Mesenchymal stem cell (in vitro differentiated cells and primary cell): ENCODE results near the gene SNX6.

ENCODE experiments used
- DNase-seq: peaks from one replicate; pipeline ENCODE4 v3.0.0-alpha.2; 2013
- H2AFZ ChIP-seq: one replicate; pipeline ENCODE4 v1.6.1; 2013; ENCODE audit warnings: low read depth, mild to moderate bottlenecking, control low read depth, inconsistent platforms, low read length, moderate library complexity
- H2AK5ac ChIP-seq: 2 replicates; pipeline ENCODE4 v1.6.1; 2013; ENCODE audit warnings: low read length, moderate library complexity, mild to moderate bottlenecking, inconsistent platforms; ENCODE audit not compliant: severe bottlenecking
- H2BK120ac ChIP-seq: one replicate; pipeline ENCODE4 v1.6.1; 2013; ENCODE audit warnings: low read depth, mild to moderate bottlenecking, inconsistent platforms, low read length, moderate library complexity
- H2BK12ac ChIP-seq, 2 experiments: one replicate each; pipeline ENCODE4 v1.6.1; 2013; ENCODE audit warnings: inconsistent platforms in 2 of 2, low read length in 2 of 2, mild to moderate bottlenecking in 2 of 2, moderate library complexity in 2 of 2, control low read depth in 1 of 2
- H2BK15ac ChIP-seq: one replicate; pipeline ENCODE4 v1.6.1; 2013; ENCODE audit warnings: mild to moderate bottlenecking, low read depth, inconsistent platforms; ENCODE audit not compliant: poor library complexity, severe bottlenecking
- H2BK5ac ChIP-seq: 2 replicates; pipeline ENCODE4 v1.6.1; 2013; ENCODE audit warnings: low read depth, mild to moderate bottlenecking, low read length, control low read depth, inconsistent platforms; ENCODE audit not compliant: poor library complexity, severe bottlenecking
- H3K14ac ChIP-seq, 2 experiments: one replicate each; pipeline ENCODE4 v1.6.1; 2013; ENCODE audit warnings: inconsistent platforms in 2 of 2, low read length in 2 of 2, control low read depth in 1 of 2, mild to moderate bottlenecking in 1 of 2, moderate library complexity in 1 of 2
- H3K18ac ChIP-seq, 2 experiments: one replicate each; pipeline ENCODE4 v1.6.1; 2013; ENCODE audit warnings: inconsistent platforms in 2 of 2, low read length in 2 of 2, control low read depth in 1 of 2, low read depth in 1 of 2, mild to moderate bottlenecking in 1 of 2
- H3K23ac ChIP-seq, 2 experiments: one replicate each; pipeline ENCODE4 v1.6.1; 2013; ENCODE audit warnings: inconsistent platforms in 2 of 2, low read length in 2 of 2, mild to moderate bottlenecking in 2 of 2, moderate library complexity in 2 of 2, control low read depth in 1 of 2
- H3K27ac ChIP-seq: 2 replicates; pipeline ENCODE4 v1.5.1; 2013; ENCODE audit warnings: mild to moderate bottlenecking, moderate library complexity, low read length, control low read depth, inconsistent platforms; ENCODE audit not compliant: poor library complexity, severe bottlenecking
- H3K27me3 ChIP-seq, 2 experiments: 2 replicates each; pipeline versions ENCODE4 v1.6.1 to v1.7.0; 2013; ENCODE audit warnings: low read length in 2 of 2, mild to moderate bottlenecking in 2 of 2, moderate library complexity in 2 of 2, control low read depth in 1 of 2, inconsistent platforms in 1 of 2; ENCODE audit not compliant: control insufficient read depth in 1 of 2, insufficient read depth in 1 of 2
- H3K36me3 ChIP-seq, 2 experiments: 2 replicates each; pipeline versions ENCODE4 v1.6.1 to v1.7.0; 2013; ENCODE audit warnings: low read length in 2 of 2, control low read depth in 1 of 2, inconsistent platforms in 1 of 2, low read depth in 1 of 2, mild to moderate bottlenecking in 1 of 2; ENCODE audit not compliant: insufficient read depth in 2 of 2, control insufficient read depth in 1 of 2
- H3K4ac ChIP-seq, 2 experiments: one replicate each; pipeline ENCODE4 v1.6.1; 2013; ENCODE audit warnings: inconsistent platforms in 2 of 2, low read length in 2 of 2, mild to moderate bottlenecking in 2 of 2, moderate library complexity in 2 of 2, control low read depth in 1 of 2, low read depth in 1 of 2
- H3K4me1 ChIP-seq: 2 replicates; pipeline ENCODE4 v1.6.1; 2013; ENCODE audit warnings: low read depth, low read length, control low read depth; ENCODE audit not compliant: control insufficient read depth, insufficient read depth
- H3K4me2 ChIP-seq: 2 replicates; pipeline ENCODE4 v1.6.1; 2013; ENCODE audit warnings: low read length, mild to moderate bottlenecking, inconsistent platforms; ENCODE audit not compliant: poor library complexity, severe bottlenecking
- H3K4me3 ChIP-seq, 2 experiments: 2 replicates each; pipeline versions ENCODE4 v1.5.1 to v1.7.0; 2013; ENCODE audit warnings: low read length in 2 of 2, mild to moderate bottlenecking in 2 of 2, control low read depth in 1 of 2, low read depth in 1 of 2; ENCODE audit not compliant: insufficient read depth in 1 of 2
- H3K79me1 ChIP-seq: replicated peaks from 2 replicates; pipeline ENCODE4 v1.6.1; 2013; ENCODE audit warnings: mild to moderate bottlenecking, control low read depth, low read length, inconsistent platforms; ENCODE audit not compliant: poor library complexity, severe bottlenecking
- H3K9ac ChIP-seq: 2 replicates; pipeline ENCODE4 v1.7.0; 2013; ENCODE audit warnings: mild to moderate bottlenecking, low read length, moderate library complexity
- H3K9me3 ChIP-seq: 2 replicates; pipeline ENCODE4 v1.7.0; 2013; ENCODE audit warnings: mild to moderate bottlenecking, low read length; ENCODE audit not compliant: control insufficient read depth
- H4K8ac ChIP-seq: one replicate; pipeline ENCODE4 v1.6.1; 2013; ENCODE audit warnings: inconsistent platforms, mild to moderate bottlenecking, low read length, moderate library complexity
- H4K91ac ChIP-seq: one replicate; pipeline ENCODE4 v1.6.1; 2013; ENCODE audit warnings: mild to moderate bottlenecking, low read length, inconsistent platforms
- WGBS: methylation state at CpG from one replicate; pipeline ENCODE4 v1.1.7; 2013; ENCODE audit warnings: mixed read lengths; 5-methylcytosine and 5-hydroxymethylcytosine counted together

Gene SNX6

GRCh38 chr14:34582117-34582680 is 47.7 kb downstream of the SNX6 start:
- H3K4me2 ChIP-seq: no peak overlapping the region
- no peak overlapping the region for H3K27ac ChIP-seq
- WGBS: 96% methylated on average over 11 of the region's 11 CpGs

GRCh38 chr14:34580381-34580780 is 49.6 kb downstream of the SNX6 start:
- peaks cover 10% of the 10 kb centered on the region for H3K79me1 ChIP-seq
- no peak overlapping the region for H3K23ac ChIP-seq
- H3K9me3 ChIP-seq: no peaks in the 10 kb centered on the region
- no peak for DNase-seq
- peak overlapping the region; percentile 39 for H3K27ac ChIP-seq
- H3K4ac ChIP-seq: no peak overlapping the region
- no peak overlapping the region for H3K4me3 ChIP-seq
- H2BK120ac ChIP-seq: no peak overlapping the region
- no peaks in the 10 kb centered on the region for H3K27me3 ChIP-seq
- peak overlapping the region; percentile 47 for H3K9ac ChIP-seq
- H4K91ac ChIP-seq: no peak overlapping the region
- 100% methylated on average over 3 of the region's 5 CpGs for WGBS
- no peak overlapping the region for H4K8ac ChIP-seq
- H2AFZ ChIP-seq: no peak overlapping the region
- H3K18ac ChIP-seq: no peak overlapping the region
- H3K4me1 ChIP-seq: peaks cover 11% of the 10 kb centered on the region
- peak overlapping the region in 1 of 2 experiments; percentile 10 for H2BK12ac ChIP-seq
- no peak overlapping the region for H3K14ac ChIP-seq
- peaks cover 43 to 67% of the 10 kb centered on the region in 2 experiments for H3K36me3 ChIP-seq
- H2AK5ac ChIP-seq: peak overlapping the region; percentile 26
- no peak overlapping the region for H2BK15ac ChIP-seq
- no peak overlapping the region for H3K4me2 ChIP-seq
- H2BK5ac ChIP-seq: no peak overlapping the region

More at GRCh38 chr14:34582117-34582680, 47.7 kb downstream of the SNX6 start:
- Histone ChIP-seq H3K4me3 (no peak overlapping the region), H3K79me1 (peaks cover 14% of the 10 kb centered on the region), H4K91ac (no peak overlapping the region), H3K9me3 (no peaks in the 10 kb centered on the region), H2BK5ac (no peak overlapping the region), H2BK120ac (no peak overlapping the region), H3K4me1 (peaks cover 8% of the 10 kb centered on the region), H3K23ac (no peak overlapping the region), H3K14ac (no peak overlapping the region), H2AFZ (no peak overlapping the region), H2BK12ac (no peak overlapping the region), H3K9ac (no peak overlapping the region), H3K4ac (no peak overlapping the region), H2AK5ac (no peak overlapping the region), H3K36me3 (peaks cover 50 to 67% of the 10 kb centered on the region in 2 experiments), H3K18ac (no peak overlapping the region), H2BK15ac (no peak overlapping the region), H3K27me3 (no peaks in the 10 kb centered on the region), H4K8ac (no peak overlapping the region)
- DNase-seq: no peak

GRCh38 chr14:34571771-34572170 is 58.2 kb downstream of the SNX6 start:
- peaks cover 12% of the 10 kb centered on the region for H3K79me1 ChIP-seq
- no peak for DNase-seq
- no peak overlapping the region for H3K23ac ChIP-seq
- 100% methylated on average over 2 of the region's 3 CpGs for WGBS
- no peak overlapping the region for H2BK12ac ChIP-seq
- H3K9me3 ChIP-seq: no peaks in the 10 kb centered on the region
- H3K18ac ChIP-seq: no peak overlapping the region
- H4K91ac ChIP-seq: no peak overlapping the region
- no peak overlapping the region for H2AK5ac ChIP-seq
- H3K9ac ChIP-seq: no peak overlapping the region
- H3K14ac ChIP-seq: no peak overlapping the region
- no peak overlapping the region for H2AFZ ChIP-seq
- no peak overlapping the region for H3K4me2 ChIP-seq
- no peak overlapping the region for H3K27ac ChIP-seq
- no peak overlapping the region for H4K8ac ChIP-seq
- no peak overlapping the region for H3K4me3 ChIP-seq
- no peak overlapping the region for H3K4ac ChIP-seq
- H2BK5ac ChIP-seq: no peak overlapping the region
- H3K4me1 ChIP-seq: no peaks in the 10 kb centered on the region
- no peak overlapping the region for H2BK15ac ChIP-seq
- no peaks in the 10 kb centered on the region for H3K27me3 ChIP-seq
- no peak overlapping the region for H2BK120ac ChIP-seq
- peaks cover 56 to 81% of the 10 kb centered on the region in 2 experiments for H3K36me3 ChIP-seq

- H3K4me1 ChIP-seq: no peaks in the 10 kb centered on the region
- WGBS: 100% methylated on average over 4 of the region's 4 CpGs
- no peak overlapping the region for H3K14ac ChIP-seq
- no peak overlapping the region for H3K23ac ChIP-seq
- H4K91ac ChIP-seq: no peak overlapping the region
- H3K4me3 ChIP-seq: no peak overlapping the region
- H2BK5ac ChIP-seq: no peak overlapping the region
- no peak overlapping the region for H3K18ac ChIP-seq
- H3K27ac ChIP-seq: no peak overlapping the region
- H2BK12ac ChIP-seq: no peak overlapping the region
- H2BK120ac ChIP-seq: no peak overlapping the region
- no peak overlapping the region for H2AK5ac ChIP-seq
- no peak overlapping the region for H2AFZ ChIP-seq
- H3K79me1 ChIP-seq: peaks cover 16% of the 10 kb centered on the region
- H3K9me3 ChIP-seq: no peaks in the 10 kb centered on the region
- no peak for DNase-seq
- H3K27me3 ChIP-seq: no peaks in the 10 kb centered on the region
- no peak overlapping the region for H2BK15ac ChIP-seq
- H3K36me3 ChIP-seq: peaks cover 62 to 85% of the 10 kb centered on the region in 2 experiments
- no peak overlapping the region for H4K8ac ChIP-seq
- H3K9ac ChIP-seq: no peak overlapping the region
- H3K4ac ChIP-seq: no peak overlapping the region
- no peak overlapping the region for H3K4me2 ChIP-seq
Observed at GRCh38 chr14:34569750-34570149, 60.2 kb downstream of the SNX6 start.
